GM12892 (cell line): ENCODE data around the gene KLHL25.
A peak's percentile ranks its signal among the peaks of the same experiment; 100 is the strongest.

ENCODE experiments used
- DNase-seq: peaks from one replicate; pipeline ENCODE4 v3.0.0; 2011; ENCODE audit not compliant: insufficient read length
- FAIRE-seq: peaks from 2 replicates; lab custom pipeline; 2011; peaks lifted over from hg19 to GRCh38; lab: Jason Lieb, UNC
- POLR2A ChIP-seq: IDR thresholded peaks from 2 replicates; pipeline ENCODE4 v1.6.1; 2011; ENCODE audit warnings: low read depth, low read length, control low read depth
- POLR2AphosphoS5 ChIP-seq: IDR thresholded peaks from 2 replicates; pipeline ENCODE4 v1.6.1; 2011; ENCODE audit warnings: low read depth, low read length, control low read depth
- TAF1 ChIP-seq: IDR thresholded peaks from 2 replicates; pipeline ENCODE4 v1.6.1; 2011; ENCODE audit warnings: low read depth, mild to moderate bottlenecking, control low read depth, low read length, borderline replicate concordance

The KLHL25 gene

GRCh38 chr15:85771781-85772445, 22.8 kb downstream of the KLHL25 start:
- FAIRE-seq (no peak), DNase-seq (no peak)
- no peak for TF ChIP-seq POLR2AphosphoS5
- no peak for TF ChIP-seq TAF1
- no peak for TF ChIP-seq POLR2A

GRCh38 chr15:85771271-85771670, 23.5 kb downstream of the KLHL25 start:
- TF ChIP-seq POLR2A (no peak), POLR2AphosphoS5 (no peak), TAF1 (no peak)
- DNase-seq = no peak
- no peak for FAIRE-seq

GRCh38 chr15:85770096-85771041, 24.4 kb downstream of the KLHL25 start:
- no peak for TF ChIP-seq POLR2A
- TF ChIP-seq POLR2AphosphoS5 = no peak
- TF ChIP-seq TAF1 = no peak
- no peak for DNase-seq
- no peak for FAIRE-seq

GRCh38 chr15:85769182-85769900, 25.4 kb downstream of the KLHL25 start:
- TF ChIP-seq TAF1 (no peak), POLR2A (no peak), POLR2AphosphoS5 (no peak)
- FAIRE-seq (no peak), DNase-seq (no peak)

GRCh38 chr15:85768595-85769168, 26.0 kb downstream of the KLHL25 start:
- no peak for TF ChIP-seq TAF1
- TF ChIP-seq POLR2AphosphoS5 = no peak
- TF ChIP-seq POLR2A = no peak
- FAIRE-seq (no peak), DNase-seq (no peak)

GRCh38 chr15:85767785-85768529, 26.8 kb downstream of the KLHL25 start:
- no peak for DNase-seq
- no peak for FAIRE-seq
- TF ChIP-seq POLR2A (no peak), POLR2AphosphoS5 (no peak)

GRCh38 chr15:85766001-85766831, 28.5 kb downstream of the KLHL25 start:
- FAIRE-seq (no peak), DNase-seq (no peak)
- TF ChIP-seq TAF1 (no peak), POLR2AphosphoS5 (no peak), POLR2A (no peak)

- TF ChIP-seq TAF1 (no peak), POLR2A (no peak), POLR2AphosphoS5 (no peak)
- FAIRE-seq = peak; percentile 5
- no peak for DNase-seq
Observed at GRCh38 chr15:85764649-85765277, 30.0 kb downstream of the KLHL25 start.

GRCh38 chr15:85763673-85764633, 30.8 kb downstream of the KLHL25 start:
- FAIRE-seq = no peak

More at GRCh38 chr15:85763673-85764633, 30.8 kb downstream of the KLHL25 start:
- DNase-seq = no peak
- TF ChIP-seq POLR2A (no peak), POLR2AphosphoS5 (no peak), TAF1 (no peak)
